GM23338 (cell line): Measurements from ENCODE around the gene LIMCH1.

Experiments used
- CREB1 ChIP-seq: fragments of 250-450 bp; sonication (Bioruptor Pico); IDR thresholded peaks from 2 replicates; pipeline ENCODE4 v1.5.0; 2020; ENCODE audit warnings: low read depth, mild to moderate bottlenecking, moderate library complexity
- EZH2 ChIP-seq: fragments of 200-600 bp; sonication (generic); IDR thresholded peaks from one replicate; pipeline ENCODE4 v1.8.0; 2017; ENCODE audit warnings: antibody characterized with exemption, mild to moderate bottlenecking, low read depth; ENCODE audit not compliant: unreplicated experiment
- EZH2phosphoT487 ChIP-seq: fragments of 200-600 bp; sonication (generic); IDR thresholded peaks from one replicate; pipeline ENCODE4 v1.8.1; 2018; ENCODE audit warnings: antibody characterized with exemption; ENCODE audit not compliant: unreplicated experiment
- JUNB ChIP-seq: IDR thresholded peaks from one replicate; pipeline ENCODE4 v1.6.1; 2016; ENCODE audit warnings: antibody characterized with exemption; ENCODE audit not compliant: unreplicated experiment
- NANOG ChIP-seq: IDR thresholded peaks from 2 replicates; pipeline ENCODE4 v1.6.1; 2016; ENCODE audit warnings: antibody characterized with exemption, borderline replicate concordance
- POLR2AphosphoS5 ChIP-seq: IDR thresholded peaks from 2 replicates; pipeline ENCODE4 v1.6.1; 2016; ENCODE audit warnings: antibody characterized with exemption, low read depth
- STAT1 ChIP-seq: IDR thresholded peaks from one replicate; pipeline ENCODE4 v1.6.1; 2016; ENCODE audit warnings: antibody characterized with exemption; ENCODE audit not compliant: unreplicated experiment
- ZNF114 ChIP-seq: fragments of 250-450 bp; sonication (Bioruptor Pico); IDR thresholded peaks from 2 replicates; pipeline ENCODE4 v1.5.0; 2020; ENCODE audit warnings: mild to moderate bottlenecking, moderate library complexity
- ZNF331 ChIP-seq: fragments of 250-450 bp; sonication (Bioruptor Pico); IDR thresholded peaks from 2 replicates; pipeline ENCODE4 v1.5.0; 2020; ENCODE audit warnings: low read depth, mild to moderate bottlenecking, moderate library complexity
- TF ChIP-seq, protein P1 (sequence below), 2 experiments: fragments of 200-600 bp in 1 of 2; sonication (generic) in 1 of 2; conservative IDR thresholded peaks; 2 replicates each; pipeline versions ENCODE4 v1.5.1 to v1.6.1; 2016 to 2017; ENCODE audit warnings: antibody characterized with exemption in 2 of 2, low read depth in 2 of 2, mild to moderate bottlenecking in 2 of 2, moderate library complexity in 1 of 2
- TF ChIP-seq, protein P2 (sequence below): IDR thresholded peaks from one replicate; pipeline ENCODE4 v1.6.1; 2018; ENCODE audit warnings: antibody characterized with exemption; ENCODE audit not compliant: unreplicated experiment
- TF ChIP-seq, protein P3 (sequence below): IDR thresholded peaks from 2 replicates; pipeline ENCODE4 v1.6.1; 2016; ENCODE audit warnings: antibody characterized with exemption
- TF ChIP-seq, protein P4 (sequence below): fragments of 250-450 bp; sonication (Bioruptor Pico); IDR thresholded peaks from 2 replicates; pipeline ENCODE4 v1.5.0; 2020; ENCODE audit warnings: mild to moderate bottlenecking, moderate library complexity

DNA sequence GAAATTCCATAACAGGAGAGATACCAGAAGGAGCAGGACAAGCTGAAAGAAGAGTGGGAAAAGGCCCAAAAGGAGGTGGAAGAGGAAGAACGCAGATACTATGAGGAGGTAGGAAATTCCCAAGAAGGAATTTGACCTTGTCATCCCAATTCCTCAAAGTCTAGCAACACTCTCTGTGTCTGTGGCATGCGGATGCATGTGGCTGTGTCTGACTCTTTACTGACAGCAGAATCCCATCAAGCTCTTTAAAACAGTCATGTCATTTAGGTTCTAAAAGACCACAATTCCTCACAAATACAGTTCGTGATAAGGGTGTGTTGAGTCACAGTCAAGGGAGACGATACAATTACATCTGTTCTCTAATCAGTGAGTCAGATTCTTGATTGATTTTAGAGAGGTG, 142.0 kb downstream of the LIMCH1 start:
- TF ChIP-seq POLR2AphosphoS5 (no peak), EZH2phosphoT487 (no peak), JUNB (no peak), EZH2 (no peak), ZNF331 (no peak), NANOG (no peak), ZNF114 (CRISPR knock-in tag) (no peak), STAT1 (no peak), CREB1 (CRISPR knock-in tag) (no peak)
- TF ChIP-seq, protein P1, sequence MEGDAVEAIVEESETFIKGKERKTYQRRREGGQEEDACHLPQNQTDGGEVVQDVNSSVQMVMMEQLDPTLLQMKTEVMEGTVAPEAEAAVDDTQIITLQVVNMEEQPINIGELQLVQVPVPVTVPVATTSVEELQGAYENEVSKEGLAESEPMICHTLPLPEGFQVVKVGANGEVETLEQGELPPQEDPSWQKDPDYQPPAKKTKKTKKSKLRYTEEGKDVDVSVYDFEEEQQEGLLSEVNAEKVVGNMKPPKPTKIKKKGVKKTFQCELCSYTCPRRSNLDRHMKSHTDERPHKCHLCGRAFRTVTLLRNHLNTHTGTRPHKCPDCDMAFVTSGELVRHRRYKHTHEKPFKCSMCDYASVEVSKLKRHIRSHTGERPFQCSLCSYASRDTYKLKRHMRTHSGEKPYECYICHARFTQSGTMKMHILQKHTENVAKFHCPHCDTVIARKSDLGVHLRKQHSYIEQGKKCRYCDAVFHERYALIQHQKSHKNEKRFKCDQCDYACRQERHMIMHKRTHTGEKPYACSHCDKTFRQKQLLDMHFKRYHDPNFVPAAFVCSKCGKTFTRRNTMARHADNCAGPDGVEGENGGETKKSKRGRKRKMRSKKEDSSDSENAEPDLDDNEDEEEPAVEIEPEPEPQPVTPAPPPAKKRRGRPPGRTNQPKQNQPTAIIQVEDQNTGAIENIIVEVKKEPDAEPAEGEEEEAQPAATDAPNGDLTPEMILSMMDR (conservative IDR thresholded peaks at IDR 0.05; ENCODE audit: low read depth in 2 of 2), result no peak
- TF ChIP-seq, protein P2, sequence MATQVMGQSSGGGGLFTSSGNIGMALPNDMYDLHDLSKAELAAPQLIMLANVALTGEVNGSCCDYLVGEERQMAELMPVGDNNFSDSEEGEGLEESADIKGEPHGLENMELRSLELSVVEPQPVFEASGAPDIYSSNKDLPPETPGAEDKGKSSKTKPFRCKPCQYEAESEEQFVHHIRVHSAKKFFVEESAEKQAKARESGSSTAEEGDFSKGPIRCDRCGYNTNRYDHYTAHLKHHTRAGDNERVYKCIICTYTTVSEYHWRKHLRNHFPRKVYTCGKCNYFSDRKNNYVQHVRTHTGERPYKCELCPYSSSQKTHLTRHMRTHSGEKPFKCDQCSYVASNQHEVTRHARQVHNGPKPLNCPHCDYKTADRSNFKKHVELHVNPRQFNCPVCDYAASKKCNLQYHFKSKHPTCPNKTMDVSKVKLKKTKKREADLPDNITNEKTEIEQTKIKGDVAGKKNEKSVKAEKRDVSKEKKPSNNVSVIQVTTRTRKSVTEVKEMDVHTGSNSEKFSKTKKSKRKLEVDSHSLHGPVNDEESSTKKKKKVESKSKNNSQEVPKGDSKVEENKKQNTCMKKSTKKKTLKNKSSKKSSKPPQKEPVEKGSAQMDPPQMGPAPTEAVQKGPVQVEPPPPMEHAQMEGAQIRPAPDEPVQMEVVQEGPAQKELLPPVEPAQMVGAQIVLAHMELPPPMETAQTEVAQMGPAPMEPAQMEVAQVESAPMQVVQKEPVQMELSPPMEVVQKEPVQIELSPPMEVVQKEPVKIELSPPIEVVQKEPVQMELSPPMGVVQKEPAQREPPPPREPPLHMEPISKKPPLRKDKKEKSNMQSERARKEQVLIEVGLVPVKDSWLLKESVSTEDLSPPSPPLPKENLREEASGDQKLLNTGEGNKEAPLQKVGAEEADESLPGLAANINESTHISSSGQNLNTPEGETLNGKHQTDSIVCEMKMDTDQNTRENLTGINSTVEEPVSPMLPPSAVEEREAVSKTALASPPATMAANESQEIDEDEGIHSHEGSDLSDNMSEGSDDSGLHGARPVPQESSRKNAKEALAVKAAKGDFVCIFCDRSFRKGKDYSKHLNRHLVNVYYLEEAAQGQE, result no peak
- TF ChIP-seq, protein P3, sequence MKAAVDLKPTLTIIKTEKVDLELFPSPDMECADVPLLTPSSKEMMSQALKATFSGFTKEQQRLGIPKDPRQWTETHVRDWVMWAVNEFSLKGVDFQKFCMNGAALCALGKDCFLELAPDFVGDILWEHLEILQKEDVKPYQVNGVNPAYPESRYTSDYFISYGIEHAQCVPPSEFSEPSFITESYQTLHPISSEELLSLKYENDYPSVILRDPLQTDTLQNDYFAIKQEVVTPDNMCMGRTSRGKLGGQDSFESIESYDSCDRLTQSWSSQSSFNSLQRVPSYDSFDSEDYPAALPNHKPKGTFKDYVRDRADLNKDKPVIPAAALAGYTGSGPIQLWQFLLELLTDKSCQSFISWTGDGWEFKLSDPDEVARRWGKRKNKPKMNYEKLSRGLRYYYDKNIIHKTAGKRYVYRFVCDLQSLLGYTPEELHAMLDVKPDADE, result no peak
- TF ChIP-seq, protein P4, sequence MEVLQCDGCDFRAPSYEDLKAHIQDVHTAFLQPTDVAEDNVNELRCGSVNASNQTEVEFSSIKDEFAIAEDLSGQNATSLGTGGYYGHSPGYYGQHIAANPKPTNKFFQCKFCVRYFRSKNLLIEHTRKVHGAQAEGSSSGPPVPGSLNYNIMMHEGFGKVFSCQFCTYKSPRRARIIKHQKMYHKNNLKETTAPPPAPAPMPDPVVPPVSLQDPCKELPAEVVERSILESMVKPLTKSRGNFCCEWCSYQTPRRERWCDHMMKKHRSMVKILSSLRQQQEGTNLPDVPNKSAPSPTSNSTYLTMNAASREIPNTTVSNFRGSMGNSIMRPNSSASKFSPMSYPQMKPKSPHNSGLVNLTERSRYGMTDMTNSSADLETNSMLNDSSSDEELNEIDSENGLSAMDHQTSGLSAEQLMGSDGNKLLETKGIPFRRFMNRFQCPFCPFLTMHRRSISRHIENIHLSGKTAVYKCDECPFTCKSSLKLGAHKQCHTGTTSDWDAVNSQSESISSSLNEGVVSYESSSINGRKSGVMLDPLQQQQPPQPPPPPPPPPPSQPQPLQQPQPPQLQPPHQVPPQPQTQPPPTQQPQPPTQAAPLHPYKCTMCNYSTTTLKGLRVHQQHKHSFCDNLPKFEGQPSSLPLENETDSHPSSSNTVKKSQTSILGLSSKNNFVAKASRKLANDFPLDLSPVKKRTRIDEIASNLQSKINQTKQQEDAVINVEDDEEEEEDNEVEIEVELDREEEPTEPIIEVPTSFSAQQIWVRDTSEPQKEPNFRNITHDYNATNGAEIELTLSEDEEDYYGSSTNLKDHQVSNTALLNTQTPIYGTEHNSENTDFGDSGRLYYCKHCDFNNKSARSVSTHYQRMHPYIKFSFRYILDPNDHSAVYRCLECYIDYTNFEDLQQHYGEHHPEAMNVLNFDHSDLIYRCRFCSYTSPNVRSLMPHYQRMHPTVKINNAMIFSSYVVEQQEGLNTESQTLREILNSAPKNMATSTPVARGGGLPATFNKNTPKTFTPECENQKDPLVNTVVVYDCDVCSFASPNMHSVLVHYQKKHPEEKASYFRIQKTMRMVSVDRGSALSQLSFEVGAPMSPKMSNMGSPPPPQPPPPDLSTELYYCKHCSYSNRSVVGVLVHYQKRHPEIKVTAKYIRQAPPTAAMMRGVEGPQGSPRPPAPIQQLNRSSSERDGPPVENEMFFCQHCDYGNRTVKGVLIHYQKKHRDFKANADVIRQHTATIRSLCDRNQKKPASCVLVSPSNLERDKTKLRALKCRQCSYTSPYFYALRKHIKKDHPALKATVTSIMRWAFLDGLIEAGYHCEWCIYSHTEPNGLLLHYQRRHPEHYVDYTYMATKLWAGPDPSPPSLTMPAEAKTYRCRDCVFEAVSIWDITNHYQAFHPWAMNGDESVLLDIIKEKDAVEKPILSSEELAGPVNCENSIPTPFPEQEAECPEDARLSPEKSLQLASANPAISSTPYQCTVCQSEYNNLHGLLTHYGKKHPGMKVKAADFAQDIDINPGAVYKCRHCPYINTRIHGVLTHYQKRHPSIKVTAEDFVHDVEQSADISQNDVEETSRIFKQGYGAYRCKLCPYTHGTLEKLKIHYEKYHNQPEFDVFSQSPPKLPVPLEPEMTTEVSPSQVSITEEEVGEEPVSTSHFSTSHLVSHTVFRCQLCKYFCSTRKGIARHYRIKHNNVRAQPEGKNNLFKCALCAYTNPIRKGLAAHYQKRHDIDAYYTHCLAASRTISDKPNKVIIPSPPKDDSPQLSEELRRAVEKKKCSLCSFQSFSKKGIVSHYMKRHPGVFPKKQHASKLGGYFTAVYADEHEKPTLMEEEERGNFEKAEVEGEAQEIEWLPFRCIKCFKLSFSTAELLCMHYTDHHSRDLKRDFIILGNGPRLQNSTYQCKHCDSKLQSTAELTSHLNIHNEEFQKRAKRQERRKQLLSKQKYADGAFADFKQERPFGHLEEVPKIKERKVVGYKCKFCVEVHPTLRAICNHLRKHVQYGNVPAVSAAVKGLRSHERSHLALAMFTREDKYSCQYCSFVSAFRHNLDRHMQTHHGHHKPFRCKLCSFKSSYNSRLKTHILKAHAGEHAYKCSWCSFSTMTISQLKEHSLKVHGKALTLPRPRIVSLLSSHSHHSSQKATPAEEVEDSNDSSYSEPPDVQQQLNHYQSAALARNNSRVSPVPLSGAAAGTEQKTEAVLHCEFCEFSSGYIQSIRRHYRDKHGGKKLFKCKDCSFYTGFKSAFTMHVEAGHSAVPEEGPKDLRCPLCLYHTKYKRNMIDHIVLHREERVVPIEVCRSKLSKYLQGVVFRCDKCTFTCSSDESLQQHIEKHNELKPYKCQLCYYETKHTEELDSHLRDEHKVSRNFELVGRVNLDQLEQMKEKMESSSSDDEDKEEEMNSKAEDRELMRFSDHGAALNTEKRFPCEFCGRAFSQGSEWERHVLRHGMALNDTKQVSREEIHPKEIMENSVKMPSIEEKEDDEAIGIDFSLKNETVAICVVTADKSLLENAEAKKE (CRISPR knock-in tag), result no peak
